CD4-positive, alpha-beta T cell treated with Interleukin-17A for 1 hour (primary cell): ENCODE data around the gene R3HDM4.

Experiments used
- DNase-seq: peaks from one replicate; pipeline ENCODE4 v3.0.0-alpha.2; 2020

R3HDM4 gene

DNA sequence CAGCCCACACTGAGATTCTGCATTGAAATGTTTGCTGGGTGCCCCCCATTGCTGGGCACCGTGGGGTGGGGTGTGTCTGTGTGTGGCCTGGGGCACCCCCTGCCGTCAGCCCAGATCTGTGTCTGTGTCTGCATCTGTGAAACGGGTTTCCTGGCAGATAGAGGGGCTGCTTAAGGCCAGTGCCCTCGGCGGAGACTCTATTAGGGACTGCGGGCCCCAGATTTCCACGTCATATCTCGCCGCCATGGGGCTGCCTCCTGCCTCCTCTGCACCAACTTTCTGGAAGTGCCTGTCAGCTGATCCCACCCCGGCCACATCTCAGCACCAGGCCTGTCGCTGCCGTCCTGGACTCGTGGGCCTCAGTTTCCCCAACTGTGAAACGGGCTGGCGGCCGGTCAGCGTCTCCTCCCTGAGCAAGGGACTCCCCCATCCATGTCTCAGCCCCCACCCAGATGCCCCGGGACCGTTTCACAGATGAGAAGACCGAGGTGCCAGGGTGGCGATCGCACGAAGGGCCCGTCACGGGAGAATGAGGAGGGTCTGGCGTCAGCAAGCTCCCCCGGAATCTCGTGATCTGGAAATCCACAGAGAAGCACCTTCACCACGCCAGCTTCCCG lies 34.2 kb upstream of the R3HDM4 start:
- DNase-seq = no peak

DNA sequence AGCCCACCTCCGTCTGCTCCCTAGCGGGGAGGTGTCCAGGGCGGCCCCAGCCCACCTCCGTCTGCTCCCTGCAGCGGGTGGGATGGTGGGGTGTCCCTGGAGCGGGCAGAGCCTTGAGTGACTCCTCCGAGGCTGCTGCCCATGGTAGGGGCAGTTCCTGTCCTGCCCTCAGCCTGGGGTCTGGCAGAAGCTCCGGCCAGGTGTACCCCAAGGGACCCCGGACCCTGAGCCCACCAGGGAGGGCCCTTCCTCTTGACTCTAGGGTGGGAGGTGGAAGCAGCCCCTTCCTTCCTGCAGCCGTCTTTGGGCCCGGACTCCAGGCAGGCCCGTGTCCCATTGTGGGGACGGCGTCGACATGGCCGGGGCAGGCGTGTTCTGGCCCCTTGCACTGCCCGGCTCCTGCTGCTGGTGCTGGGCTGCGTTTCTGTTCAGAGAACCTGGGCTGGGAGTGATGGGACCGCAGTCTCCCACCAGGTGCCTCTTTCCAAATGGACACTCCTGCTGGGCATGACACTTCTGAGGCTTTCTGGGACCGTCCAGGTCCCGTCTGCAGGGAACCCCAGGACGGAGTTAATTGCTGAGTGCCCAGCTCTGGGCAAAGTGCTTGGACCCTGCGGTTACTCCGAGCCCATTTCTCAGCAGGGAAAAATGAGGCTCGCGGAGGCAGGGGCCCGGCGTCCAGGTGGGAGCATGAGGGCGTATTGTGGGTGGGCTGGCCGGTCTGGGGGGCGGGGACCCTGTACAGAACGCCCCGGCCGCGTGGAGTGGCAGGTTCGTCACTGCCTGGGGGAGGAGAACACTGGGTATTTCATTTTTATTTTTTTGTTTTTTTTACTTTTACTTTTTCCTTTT lies 32.6 kb upstream of the R3HDM4 start:
- no peak for DNase-seq

GRCh38 chr19:944663-945241 lies 31.7 kb upstream of the R3HDM4 start:
- no peak for DNase-seq

DNA sequence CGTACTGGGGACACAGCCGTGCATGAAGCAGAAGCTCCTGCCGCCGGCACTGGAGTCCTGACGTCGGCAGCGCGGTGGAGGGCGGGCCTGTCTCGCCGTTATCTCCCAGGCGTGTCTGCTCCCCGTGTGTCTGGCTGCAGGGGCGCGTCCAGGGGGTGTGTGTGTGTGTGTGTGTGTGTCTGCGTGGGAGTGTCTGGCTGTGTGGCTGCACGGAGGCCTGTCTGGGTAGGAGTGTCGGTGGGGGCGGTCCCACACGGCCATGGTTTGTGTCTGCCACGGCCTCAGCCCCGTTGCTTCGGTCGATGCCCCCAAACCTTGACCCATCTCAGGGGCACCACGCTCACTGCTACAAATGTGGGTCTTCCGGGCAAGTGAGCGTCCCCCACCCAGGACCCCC lies 31.1 kb upstream of the R3HDM4 start:
- no peak for DNase-seq

DNA sequence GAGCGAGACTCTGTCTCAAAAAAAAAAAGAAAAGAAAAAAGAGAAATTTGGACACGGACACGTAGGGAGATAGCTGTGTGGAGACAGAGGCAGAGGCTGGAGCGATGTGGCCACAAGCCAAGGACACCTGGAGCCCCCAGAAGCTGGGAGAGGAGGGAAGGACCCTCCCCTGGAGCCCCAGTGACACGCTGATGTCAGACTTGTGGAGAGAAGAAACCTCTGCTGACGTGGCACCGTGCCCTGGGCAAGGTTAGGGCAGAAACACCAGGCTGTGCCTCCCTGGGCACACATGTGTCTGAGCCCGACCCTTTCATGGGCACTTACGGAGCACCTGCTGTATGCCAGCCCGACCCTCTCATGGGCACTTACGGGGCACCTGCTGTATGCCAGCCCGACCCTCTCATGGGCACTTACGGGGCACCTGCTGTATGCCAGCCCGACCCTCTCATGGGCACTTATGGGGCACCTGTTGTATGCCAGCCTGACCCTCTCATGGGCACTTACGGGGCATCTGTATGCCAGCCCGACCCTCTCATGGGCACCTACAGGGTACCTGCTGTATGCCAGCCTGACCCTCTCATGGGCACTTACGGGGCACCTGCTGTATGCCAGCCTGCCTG lies 30.6 kb upstream of the R3HDM4 start:
- DNase-seq = no peak

DNA sequence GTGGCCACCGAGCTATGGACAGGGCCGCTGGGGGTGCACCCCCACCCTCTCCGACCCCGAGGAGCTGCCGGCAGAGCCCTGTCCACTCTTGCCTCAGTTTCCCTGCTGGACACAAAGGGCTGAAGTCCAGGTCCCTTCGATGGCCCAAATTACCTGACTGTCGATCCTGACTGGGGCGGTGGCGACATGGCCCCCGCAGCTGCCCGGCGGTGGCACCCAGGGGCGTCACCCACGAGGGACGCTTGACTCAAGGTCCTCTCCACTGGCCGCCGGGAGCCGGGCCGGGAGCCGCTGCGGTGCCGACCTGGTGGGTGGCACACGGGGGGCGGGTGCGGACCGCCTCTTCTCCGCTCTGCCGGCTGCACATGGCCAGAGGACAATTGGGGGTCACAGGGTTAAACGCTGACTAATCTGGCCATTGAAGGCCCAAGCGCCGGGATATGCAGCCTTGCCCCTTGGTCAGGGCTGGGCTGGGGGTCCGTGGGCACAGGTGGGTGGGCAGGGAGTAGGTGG lies 29.2 kb upstream of the R3HDM4 start:
- DNase-seq = no peak

DNA sequence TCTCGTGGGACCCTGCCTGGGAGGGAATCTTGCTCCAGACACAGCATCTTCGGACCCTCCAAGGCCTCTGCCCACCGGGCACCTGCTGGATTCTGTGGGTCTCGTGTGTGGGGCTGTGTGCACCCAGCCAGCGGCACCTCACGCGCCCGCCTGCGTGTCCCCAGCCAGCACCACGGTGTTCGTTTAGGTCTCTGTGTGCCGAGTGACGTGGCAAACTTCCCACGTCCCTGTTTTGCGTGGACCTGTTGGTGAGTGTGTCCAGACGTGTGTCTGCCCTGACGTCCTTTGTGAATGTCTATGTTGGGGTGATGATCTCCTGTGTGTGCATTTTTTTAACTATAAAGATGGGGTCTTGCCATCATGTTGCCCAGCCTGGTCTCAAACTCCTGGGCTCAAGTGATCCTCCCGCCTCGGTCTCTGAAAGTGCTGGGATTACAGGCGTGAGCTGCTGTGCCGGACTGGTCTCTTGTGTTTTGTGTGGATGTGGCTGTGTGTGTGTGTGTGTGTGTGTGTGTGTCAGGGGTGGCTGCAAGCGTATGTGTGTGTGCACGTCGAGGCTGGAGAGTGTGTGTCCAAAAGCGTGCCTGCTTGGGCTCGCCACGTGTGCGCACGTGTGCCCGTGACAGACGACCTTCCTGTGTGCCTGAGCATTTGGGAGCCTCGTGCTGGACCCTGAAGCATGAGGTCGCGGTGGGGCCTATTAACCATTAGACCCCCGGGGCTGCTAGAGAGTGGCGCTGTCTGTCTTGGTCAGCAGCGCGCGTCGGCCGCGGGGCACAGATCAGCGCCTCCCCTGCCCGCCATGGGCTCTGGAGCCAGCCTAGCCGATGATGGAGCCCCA lies 28.5 kb upstream of the R3HDM4 start:
- DNase-seq = no peak

GRCh38 chr19:940591-941291 lies 27.7 kb upstream of the R3HDM4 start:
- peak; percentile 85 for DNase-seq

DNA sequence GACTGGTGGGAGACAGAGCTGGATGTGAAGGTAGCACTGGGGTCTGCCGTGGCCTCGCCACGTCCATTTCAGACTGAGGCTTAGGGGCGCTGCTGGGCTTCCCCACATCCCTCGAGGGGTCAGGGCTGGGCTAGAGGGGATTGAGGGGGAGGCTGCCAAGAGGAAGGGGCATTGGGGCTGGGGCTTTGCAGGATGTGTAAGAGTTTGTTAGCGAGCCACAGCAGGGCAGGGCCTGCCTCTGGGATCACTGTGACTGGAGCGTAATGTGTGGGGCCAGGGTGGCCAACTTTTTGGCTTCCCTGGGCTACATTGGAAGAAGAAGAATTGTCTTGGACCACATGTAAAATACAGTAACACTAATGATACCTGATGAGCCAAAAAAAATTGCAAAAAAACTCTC lies 26.9 kb upstream of the R3HDM4 start:
- DNase-seq = no peak

- no peak for DNase-seq
Measured at GRCh38 chr19:939439-939838, 26.4 kb upstream of the R3HDM4 start.

DNA sequence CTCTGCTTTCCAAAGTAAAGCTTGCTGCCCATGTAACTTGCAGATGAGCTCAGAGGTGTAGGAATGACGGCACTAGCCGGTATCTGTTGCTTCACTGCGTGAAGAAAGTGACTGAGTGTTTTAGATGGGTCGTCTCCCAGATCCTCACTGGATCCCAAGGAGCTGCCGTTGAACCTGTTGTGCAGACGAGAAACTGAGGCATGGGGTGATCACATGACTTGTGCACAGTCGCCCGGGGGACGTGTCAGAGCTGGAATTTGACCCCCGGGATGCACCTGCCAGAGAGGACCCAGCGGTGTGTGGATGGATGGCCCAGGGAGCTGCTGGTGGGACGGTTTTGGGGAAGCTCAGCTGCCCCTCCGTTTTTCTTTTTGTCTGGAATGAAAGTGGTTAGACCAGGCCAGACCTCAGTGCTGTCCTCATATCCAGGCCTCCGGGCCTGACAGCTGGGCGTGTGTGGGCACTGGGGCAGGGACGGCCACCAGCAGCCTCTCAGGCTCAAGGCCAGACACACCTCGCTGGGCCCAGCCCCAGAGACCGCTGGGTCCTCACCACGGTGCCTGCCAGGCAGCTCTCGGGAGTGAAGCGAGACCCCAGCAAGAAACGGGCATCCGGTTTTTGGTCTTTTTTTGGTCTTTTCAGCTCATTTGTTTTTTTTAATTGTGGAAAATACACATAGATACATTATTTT lies 25.4 kb upstream of the R3HDM4 start:
- DNase-seq = no peak

GRCh38 chr19:937259-937694 lies 24.3 kb upstream of the R3HDM4 start:
- peak; percentile 53 for DNase-seq

DNA sequence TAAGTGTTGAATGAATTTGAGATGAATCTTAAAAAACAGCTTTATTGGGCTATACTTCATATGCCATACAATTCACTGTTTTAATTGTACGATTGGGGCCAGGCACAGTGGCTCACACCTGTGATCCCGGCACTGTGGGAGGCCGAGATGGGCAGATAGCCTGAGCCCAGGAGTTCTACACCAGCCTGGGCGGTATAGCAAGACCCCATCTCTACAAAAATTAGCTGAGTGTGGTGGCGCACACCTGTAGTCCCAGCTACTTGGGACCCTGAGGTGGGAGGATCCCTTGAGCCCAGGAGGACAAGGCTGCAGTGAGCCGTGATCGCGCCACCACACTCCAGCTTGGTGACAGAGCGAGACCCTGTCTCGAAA lies 23.1 kb upstream of the R3HDM4 start:
- DNase-seq = no peak

DNA sequence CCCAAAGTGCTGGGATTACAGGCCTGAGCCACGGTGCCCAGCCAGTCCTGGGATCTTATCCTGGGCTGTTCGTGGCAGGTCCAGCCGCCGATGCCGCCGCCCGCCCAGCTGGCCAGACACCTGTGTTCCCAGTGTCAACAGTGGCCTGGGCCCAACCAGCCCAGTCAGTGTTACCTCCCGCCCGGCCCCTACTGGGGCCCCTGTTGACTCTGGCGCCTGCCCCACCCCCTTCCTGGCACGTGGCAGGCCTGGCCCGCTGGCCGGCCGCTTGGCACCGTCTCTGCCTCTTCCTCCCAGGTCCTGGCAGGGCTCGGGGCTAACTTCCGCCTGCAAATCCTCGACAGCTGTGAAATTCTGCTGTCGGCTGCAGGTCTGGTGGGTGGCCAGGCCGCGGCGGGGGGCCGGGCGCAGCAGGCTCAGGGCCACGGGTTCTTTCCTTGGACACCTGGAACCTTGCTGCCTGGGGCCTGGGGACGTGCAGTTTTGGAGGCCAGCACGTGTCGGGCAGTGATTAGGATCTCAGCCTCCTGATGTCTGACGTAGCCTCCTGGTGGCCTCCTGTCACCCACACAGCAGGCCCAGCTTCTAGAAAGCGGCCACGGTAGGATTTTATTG lies 22.0 kb upstream of the R3HDM4 start:
- DNase-seq = no peak

GRCh38 chr19:934197-934840 lies 21.3 kb upstream of the R3HDM4 start:
- no peak for DNase-seq

GRCh38 chr19:933553-933882 lies 20.5 kb upstream of the R3HDM4 start:
- DNase-seq = no peak

GRCh38 chr19:932648-933552 lies 19.9 kb upstream of the R3HDM4 start:
- peak; percentile 50 for DNase-seq

DNA sequence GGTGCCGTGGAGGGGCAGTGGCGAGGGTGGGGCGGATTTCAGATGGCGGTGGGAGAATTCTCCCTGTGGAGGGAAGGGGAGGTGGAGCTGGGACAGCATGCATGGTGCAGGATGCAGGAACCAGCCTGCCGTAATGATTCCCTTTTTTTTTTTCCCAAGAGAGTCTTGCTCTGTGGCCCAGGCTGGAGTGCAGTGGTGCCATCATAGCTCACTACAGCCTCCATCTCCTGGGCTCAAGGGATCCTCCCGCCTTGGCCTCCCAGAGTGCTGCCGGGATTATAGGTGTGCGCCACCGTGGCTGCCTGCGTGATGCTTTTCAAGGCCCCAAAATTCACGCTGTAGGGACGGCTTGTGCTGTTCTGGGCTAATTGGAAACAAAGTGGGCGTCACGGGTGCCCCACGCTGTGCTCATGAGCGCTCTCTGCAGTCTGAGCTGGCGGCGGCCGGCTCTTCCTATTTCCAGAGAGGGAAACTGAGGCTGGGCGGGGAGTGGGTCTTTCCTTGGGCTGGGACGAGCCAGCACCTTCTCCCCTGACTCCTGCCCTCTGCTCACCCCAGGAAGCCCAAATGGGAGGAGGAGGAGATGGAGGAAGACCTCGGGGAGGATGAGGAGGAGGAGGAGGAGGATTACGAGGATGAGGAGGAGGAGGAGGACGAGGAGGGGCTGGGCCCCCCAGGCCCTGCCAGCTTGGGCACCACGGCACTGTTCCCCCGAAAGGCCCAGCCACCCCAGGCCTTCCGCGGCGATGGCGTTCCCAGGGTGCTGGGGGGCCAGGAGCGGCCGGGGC lies 19.0 kb upstream of the R3HDM4 start:
- no peak for DNase-seq

DNA sequence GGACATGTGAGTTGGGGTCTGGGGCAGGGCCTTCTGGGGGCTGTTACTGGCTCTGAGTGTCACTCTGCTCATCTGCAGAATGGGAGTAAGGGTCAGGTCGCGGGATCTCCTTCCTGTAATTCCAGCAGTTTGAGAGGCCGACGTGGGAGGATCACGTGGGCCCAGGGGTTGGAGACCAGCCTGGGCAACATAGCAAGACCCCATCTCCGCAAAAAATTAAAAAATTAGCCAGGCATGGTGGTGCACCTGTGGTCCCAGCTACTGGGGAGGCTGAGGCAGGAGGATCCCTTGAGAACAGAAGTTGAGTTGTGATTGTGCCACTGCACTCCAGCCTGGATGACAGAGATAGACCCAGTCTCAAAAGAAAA lies 16.9 kb upstream of the R3HDM4 start:
- DNase-seq = no peak
